Kidney (tissue), 14 donors: ENCODE measurements around the gene NOG. TPM values are rescaled to one million over a fixed set of nuclear protein-coding genes. Genes with fewer than 3 reads are reported as not detected.

Experiments
- DNase-seq, 5 donors: peaks; one replicate each; pipeline ENCODE4 v3.0.0-alpha.2; 2013 to 2020
- FAIRE-seq: peaks from 2 replicates; lab custom pipeline; 2012; peaks lifted over from hg19 to GRCh38; lab: Jason Lieb, UNC
- H3K27ac ChIP-seq, 2 donors: one replicate each; pipeline ENCODE4 v1.7.0; 2013; ENCODE audit warnings: low read depth in 2 of 2, low read length in 2 of 2, inconsistent platforms in 1 of 2
- H3K27me3 ChIP-seq: one replicate; pipeline ENCODE4 v1.7.1; 2013; ENCODE audit warnings: low read length, inconsistent platforms; ENCODE audit not compliant: control insufficient read depth, insufficient read depth
- H3K36me3 ChIP-seq, 3 donors: one replicate each; pipeline versions ENCODE4 v1.7.0 to v1.7.1; 2013; ENCODE audit warnings: low read length in 3 of 3, control low read depth in 1 of 3, inconsistent platforms in 1 of 3; ENCODE audit not compliant: insufficient read depth in 3 of 3, control insufficient read depth in 2 of 3
- H3K4me1 ChIP-seq, 3 donors: one replicate each; pipeline versions ENCODE4 v1.7.0 to v1.7.1; 2013; ENCODE audit warnings: low read length in 3 of 3, inconsistent platforms in 1 of 3, low read depth in 1 of 3; ENCODE audit not compliant: control insufficient read depth in 2 of 3, insufficient read depth in 2 of 3
- H3K4me3 ChIP-seq, 3 donors: one replicate each; pipeline versions ENCODE4 v1.7.0 to v1.8.1; 2013; ENCODE audit warnings: low read length in 3 of 3, control low read depth in 1 of 3, inconsistent platforms in 1 of 3
- H3K9ac ChIP-seq, 3 donors: one replicate each; pipeline versions ENCODE4 v1.7.0 to v1.7.1; 2013; ENCODE audit warnings: low read length in 3 of 3, control low read depth in 1 of 3, inconsistent platforms in 1 of 3
- H3K9me3 ChIP-seq, 3 donors: one replicate each; pipeline versions ENCODE4 v1.7.0 to v1.7.1; 2013; ENCODE audit warnings: low read length in 3 of 3, control low read depth in 1 of 3, inconsistent platforms in 1 of 3; ENCODE audit not compliant: control insufficient read depth in 2 of 3, insufficient read depth in 1 of 3
- CTCF ChIP-seq: IDR thresholded peaks from 3 replicates; pipeline ENCODE4 v1.5.1; 2012; ENCODE audit warnings: mild to moderate bottlenecking, moderate library complexity, borderline replicate concordance; ENCODE audit not compliant: insufficient read depth; ENCODE audit errors: extremely low read depth
- intact Hi-C: fragments of 100-400 bp; cut with DNase I; formaldehyde crosslinking; loops from one replicate; pipeline ENCODE4 v1.11.1; 2022
- polyA plus RNA-seq: library from polyadenylated mRNA; stranded (reverse); fragments of 350-450 nt; fragmentation: Illumina TruSeq; extraction: RNeasy Lipid Tissue Mini Kit (QIAGEN cat#74804); gene quantifications from one replicate; pipeline ENCODE4 v1.2.3, GENCODE V29; 2014; ENCODE audit warnings: low read depth, low replicate concordance; ENCODE audit not compliant: insufficient read depth
- total RNA-seq: library from RNA; stranded (reverse); fragmentation: NEBNext Ultra II Directional; extraction: Animal tissue kit (Norgen Biotek cat#: 25700); gene quantifications from one replicate; pipeline ENCODE4 v1.2.1, GENCODE V29; 2021
- donor health status: control.
- donor health status: control.
- donor health status: control.
- donor health status: control.
- donor health status: control.
- donor health status: DM: yes; HTN: yes; CAD: no.
- donor health status: Normal renal cell carcinoma (clear cell type).

The NOG gene
- total and polyA plus RNA-seq, 2 donors from 2014 or later: 0.34 to 0.98 TPM

GRCh38 chr17:56603486-56604238 is 10.2 kb downstream of the NOG start:
- intact Hi-C loops: no loop called here
- DNase-seq (no peak), FAIRE-seq (no peak)
- Histone ChIP-seq H3K4me3 (no peak overlapping the region), H3K27ac (no peak overlapping the region), H3K36me3 (no peaks in the 10 kb centered on the region), H3K9me3 (no peaks in the 10 kb centered on the region), H3K4me1 (no peaks in the 10 kb centered on the region), H3K9ac (no peak overlapping the region), H3K27me3 (no peaks in the 10 kb centered on the region)
- TF ChIP-seq CTCF: no peak

- no peak for FAIRE-seq
These were observed 11.3 kb downstream of the NOG start for GRCh38 chr17:56604691-56605290.

DNA sequence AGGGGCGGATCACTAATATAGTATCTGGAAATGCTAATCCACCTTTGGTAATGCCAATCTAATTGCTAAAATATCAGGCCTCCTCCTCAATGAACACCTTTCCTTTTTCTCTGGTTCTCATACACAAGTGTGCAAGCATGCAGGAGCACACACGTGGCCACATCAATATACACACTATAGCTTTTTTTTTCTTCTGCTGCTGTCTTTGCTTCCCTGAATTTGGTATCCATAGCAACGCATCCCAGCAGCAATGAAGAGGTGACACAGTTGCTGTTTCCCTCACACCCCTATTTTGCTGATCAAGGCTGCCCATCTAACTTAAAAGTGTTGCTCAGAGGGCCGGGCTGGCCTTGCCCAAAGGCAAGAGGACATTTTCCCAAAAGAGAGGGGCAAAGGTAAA is 15.4 kb downstream of the NOG start:
- no peak for FAIRE-seq
- no peaks in the 10 kb centered on the region for H3K27me3 ChIP-seq
- no peaks in the 10 kb centered on the region for H3K36me3 ChIP-seq
- intact Hi-C loops: no loop called here
- no peak overlapping the region for H3K4me3 ChIP-seq
- TF ChIP-seq CTCF: no peak
- DNase-seq: no peak
- H3K4me1 ChIP-seq: no peaks in the 10 kb centered on the region
- no peak overlapping the region for H3K9ac ChIP-seq
- H3K27ac ChIP-seq: no peak overlapping the region
- H3K9me3 ChIP-seq: no peaks in the 10 kb centered on the region

More at GRCh38 chr17:56604691-56605290, 11.3 kb downstream of the NOG start:
- Histone ChIP-seq H3K9me3 (no peaks in the 10 kb centered on the region), H3K4me1 (no peaks in the 10 kb centered on the region), H3K9ac (no peak overlapping the region), H3K4me3 (no peak overlapping the region), H3K36me3 (no peaks in the 10 kb centered on the region), H3K27ac (no peak overlapping the region), H3K27me3 (no peaks in the 10 kb centered on the region)
- no peak for DNase-seq
- TF ChIP-seq CTCF: no peak
- intact Hi-C loops: no loop called here
